PC-3 (cell line): ENCODE results near the gene KCNH4. TPM values are rescaled to one million over a fixed set of nuclear protein-coding genes. Genes with fewer than 3 reads are reported as not detected.

Experiments
- ATAC-seq: fragments of 200-7000 bp; cut with Tn5 transposase; 2 replicates; pipeline ENCODE4 v1.9.1; 2020; ENCODE audit warnings: mild to moderate bottlenecking, moderate library complexity
- BruUV-seq: library from RNA; stranded (reverse); fragments of 400-500 nt; replicated peaks from 2 replicates; lab custom pipeline; 2021; lab: Mats Ljungman, UMichigan
- CTCF ChIA-PET: fragments of 300-600 bp; sonication (Branson Sonifier 250); formaldehyde crosslinking; loops from one replicate; lab custom pipeline; 2022; ENCODE audit warnings: antibody characterized with exemption; lab: Charles Lee
- POLR2A ChIA-PET: fragments of 300-600 bp; sonication (Branson Sonifier 250); formaldehyde crosslinking; loops from one replicate; lab custom pipeline; 2022; ENCODE audit warnings: antibody characterized with exemption; ENCODE audit not compliant: unreplicated experiment; lab: Charles Lee
- DNase-seq: peaks from one replicate; pipeline ENCODE4 v3.0.0-alpha.2; 2015
- H2AFZ ChIP-seq: fragments of 300-600 bp; sonication (generic); 2 replicates; pipeline ENCODE4 v1.6.0; 2016; ENCODE audit warnings: antibody characterized with exemption, low read length
- H3F3A ChIP-seq: fragments of 300-600 bp; sonication (generic); one replicate; pipeline ENCODE4 v1.6.0; 2017; ENCODE audit warnings: antibody characterized with exemption, low read length, control low read depth, mild to moderate bottlenecking; ENCODE audit not compliant: unreplicated experiment
- H3K27ac ChIP-seq: fragments of 300-600 bp; sonication (generic); 2 replicates; pipeline ENCODE4 v1.5.1; 2016; ENCODE audit warnings: mild to moderate bottlenecking, low read length
- H3K27me3 ChIP-seq: fragments of 300-600 bp; sonication (generic); 2 replicates; pipeline ENCODE4 v1.6.1; 2016; ENCODE audit warnings: low read length, mixed read lengths
- H3K36me3 ChIP-seq: fragments of 300-600 bp; sonication (generic); 2 replicates; pipeline ENCODE4 v1.6.1; 2016; ENCODE audit warnings: low read depth, mixed run types, low read length, mixed read lengths
- H3K4me1 ChIP-seq: fragments of 300-600 bp; sonication (generic); 2 replicates; pipeline ENCODE4 v1.5.1; 2016; ENCODE audit warnings: low read length; ENCODE audit not compliant: insufficient read depth
- H3K4me2 ChIP-seq: fragments of 300-600 bp; sonication (generic); 2 replicates; pipeline ENCODE4 v1.6.0; 2016; ENCODE audit warnings: low read length
- H3K4me3 ChIP-seq: fragments of 300-600 bp; sonication (generic); 2 replicates; pipeline ENCODE4 v1.5.1; 2016; ENCODE audit warnings: mild to moderate bottlenecking, low read length, mixed read lengths
- H3K79me2 ChIP-seq: fragments of 300-600 bp; sonication (generic); 2 replicates; pipeline ENCODE4 v1.6.1; 2017; ENCODE audit warnings: low read length, mixed read lengths
- H3K9ac ChIP-seq: fragments of 300-600 bp; sonication (generic); 2 replicates; pipeline ENCODE4 v1.6.0; 2016; ENCODE audit warnings: mild to moderate bottlenecking, low read length
- H3K9me2 ChIP-seq: fragments of 300-600 bp; sonication (generic); replicated peaks from 2 replicates; pipeline ENCODE4 v1.6.1; 2016; ENCODE audit warnings: mixed run types, low read length, mixed read lengths
- H3K9me3 ChIP-seq: fragments of 300-600 bp; sonication (generic); 2 replicates; pipeline ENCODE4 v1.6.1; 2016; ENCODE audit warnings: low read length, mixed read lengths
- H4K20me1 ChIP-seq: fragments of 300-600 bp; sonication (generic); 2 replicates; pipeline ENCODE4 v1.6.1; 2016; ENCODE audit warnings: low read length, mixed read lengths
- EZH2 ChIP-seq: fragments of 300-600 bp; sonication (generic); IDR thresholded peaks from one replicate; pipeline ENCODE4 v1.6.1; 2017; ENCODE audit warnings: antibody characterized with exemption, mild to moderate bottlenecking, low read length; ENCODE audit not compliant: unreplicated experiment
- EZH2phosphoT487 ChIP-seq: fragments of 300-600 bp; sonication (generic); IDR thresholded peaks from 2 replicates; pipeline ENCODE4 v1.6.1; 2018; ENCODE audit warnings: mild to moderate bottlenecking, antibody characterized with exemption, low read length, borderline replicate concordance
- intact Hi-C: fragments of 100-400 bp; cut with micrococcal nuclease; formaldehyde crosslinking; loops from 2 replicates; pipeline ENCODE4 v1.9.0; 2023
- total RNA-seq: library from RNA; depleted of rRNA; stranded (reverse); fragments of >200 nt; gene quantifications from 2 replicates; pipeline ENCODE4 v1.2.3, GENCODE V29; 2014
- TF ChIP-seq, protein P1 (sequence below): fragments of 300-600 bp; sonication (generic); conservative IDR thresholded peaks from 2 replicates; pipeline ENCODE4 v1.5.1; 2017; ENCODE audit warnings: antibody characterized with exemption, low read depth, mild to moderate bottlenecking, low read length

Gene KCNH4
- total RNA-seq, 1 experiment from 2014 or later, result not detected

DNA sequence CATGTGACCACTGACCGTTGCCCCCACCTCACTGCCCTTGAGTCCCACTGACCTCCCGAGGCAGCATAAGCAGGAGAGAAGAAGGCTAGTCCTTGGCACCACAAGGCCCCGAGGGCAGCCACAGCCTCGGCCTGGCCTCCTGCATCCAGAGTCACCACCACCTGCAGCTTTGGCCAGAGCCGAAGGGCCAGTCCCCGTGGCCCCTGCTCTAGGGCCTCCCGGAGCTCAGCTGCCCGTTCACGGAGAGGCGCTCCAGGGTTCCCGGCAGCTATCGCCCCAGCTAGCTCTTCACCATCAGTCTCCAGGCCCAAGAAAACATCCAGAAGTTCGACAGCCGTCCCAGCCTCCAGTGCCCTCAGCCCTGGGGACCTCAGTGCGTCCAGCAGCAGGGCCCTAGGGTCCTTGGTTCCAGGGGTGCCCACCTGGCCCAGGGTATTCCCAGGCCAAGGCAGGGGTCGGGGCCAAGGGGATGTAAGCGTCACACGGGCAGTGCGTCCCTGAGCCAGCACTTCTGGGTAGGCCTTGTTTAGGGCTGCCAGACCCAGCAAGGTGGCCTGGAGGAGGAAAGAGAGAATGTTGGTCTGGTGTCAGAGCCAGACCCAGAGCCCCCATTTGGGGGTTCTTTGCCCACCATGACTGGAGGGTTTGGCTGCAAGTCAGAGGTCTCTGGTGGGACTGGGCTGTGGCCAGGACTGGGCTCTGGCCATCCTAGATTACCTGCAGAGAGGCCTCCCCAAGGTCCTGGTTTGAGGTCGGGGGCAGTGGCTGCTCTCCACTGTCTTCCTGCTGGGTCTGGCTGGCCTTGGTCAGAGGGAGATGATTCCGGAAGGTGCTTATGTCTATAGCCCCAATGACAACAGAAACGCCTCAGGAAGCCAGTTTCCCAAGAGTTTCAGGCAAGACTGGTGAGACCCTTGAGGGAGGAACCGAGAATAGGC lies 11.5 kb upstream of the KCNH4 start:
- Histone ChIP-seq H2AFZ (no peak overlapping the region), H4K20me1 (no peaks in the 10 kb centered on the region), H3K27me3 (no peaks in the 10 kb centered on the region), H3K4me3 (no peak overlapping the region), H3K79me2 (no peaks in the 10 kb centered on the region), H3K9ac (no peak overlapping the region), H3K4me1 (no peaks in the 10 kb centered on the region), H3K9me2 (no peaks in the 10 kb centered on the region), H3K4me2 (no peak overlapping the region), H3K9me3 (no peaks in the 10 kb centered on the region), H3K36me3 (no peaks in the 10 kb centered on the region), H3K27ac (no peak overlapping the region), H3F3A (no peaks in the 10 kb centered on the region)
- ChIA-PET POLR2A (no interaction called here), CTCF (no interaction called here)
- DNase-seq (no peak), ATAC-seq (no peak)
- no TSS peak for BruUV-seq
- intact Hi-C loops, result no loop called here
- no peak for TF ChIP-seq EZH2phosphoT487
- no peak for TF ChIP-seq EZH2
- TF ChIP-seq, protein P1, sequence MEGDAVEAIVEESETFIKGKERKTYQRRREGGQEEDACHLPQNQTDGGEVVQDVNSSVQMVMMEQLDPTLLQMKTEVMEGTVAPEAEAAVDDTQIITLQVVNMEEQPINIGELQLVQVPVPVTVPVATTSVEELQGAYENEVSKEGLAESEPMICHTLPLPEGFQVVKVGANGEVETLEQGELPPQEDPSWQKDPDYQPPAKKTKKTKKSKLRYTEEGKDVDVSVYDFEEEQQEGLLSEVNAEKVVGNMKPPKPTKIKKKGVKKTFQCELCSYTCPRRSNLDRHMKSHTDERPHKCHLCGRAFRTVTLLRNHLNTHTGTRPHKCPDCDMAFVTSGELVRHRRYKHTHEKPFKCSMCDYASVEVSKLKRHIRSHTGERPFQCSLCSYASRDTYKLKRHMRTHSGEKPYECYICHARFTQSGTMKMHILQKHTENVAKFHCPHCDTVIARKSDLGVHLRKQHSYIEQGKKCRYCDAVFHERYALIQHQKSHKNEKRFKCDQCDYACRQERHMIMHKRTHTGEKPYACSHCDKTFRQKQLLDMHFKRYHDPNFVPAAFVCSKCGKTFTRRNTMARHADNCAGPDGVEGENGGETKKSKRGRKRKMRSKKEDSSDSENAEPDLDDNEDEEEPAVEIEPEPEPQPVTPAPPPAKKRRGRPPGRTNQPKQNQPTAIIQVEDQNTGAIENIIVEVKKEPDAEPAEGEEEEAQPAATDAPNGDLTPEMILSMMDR, result no peak

DNA sequence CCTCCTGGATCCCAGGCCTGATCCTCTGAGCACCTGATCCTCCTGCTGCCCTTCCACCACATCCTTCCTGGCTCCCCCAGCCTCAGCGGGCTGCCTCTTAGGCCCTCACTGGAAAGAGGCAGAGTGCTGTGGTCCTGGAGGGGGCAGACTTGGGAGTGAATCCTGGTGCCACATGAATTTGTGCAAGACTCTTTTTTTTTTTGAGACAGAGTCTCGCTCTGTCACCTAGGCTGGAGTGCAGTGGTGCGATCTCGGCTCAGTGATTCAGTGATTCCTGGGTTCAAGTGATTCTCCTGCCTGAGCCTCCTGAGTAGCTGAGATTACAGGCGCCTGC lies 10.3 kb upstream of the KCNH4 start:
- DNase-seq (no peak), ATAC-seq (no peak)
- intact Hi-C loops, result no loop called here
- no peak overlapping the region for H3K9ac ChIP-seq
- H4K20me1 ChIP-seq, result no peaks in the 10 kb centered on the region
- no peaks in the 10 kb centered on the region for H3K36me3 ChIP-seq
- H3K9me3 ChIP-seq, result no peaks in the 10 kb centered on the region
- H3K27me3 ChIP-seq, result no peaks in the 10 kb centered on the region
- no peak for TF ChIP-seq EZH2phosphoT487
- TF ChIP-seq, protein P1, result no peak
- no peaks in the 10 kb centered on the region for H3K79me2 ChIP-seq
- H2AFZ ChIP-seq, result no peak overlapping the region
- no TSS peak for BruUV-seq
- H3K4me3 ChIP-seq, result no peak overlapping the region
- H3K4me1 ChIP-seq, result no peaks in the 10 kb centered on the region
- POLR2A ChIA-PET, result no interaction called here
- no peak overlapping the region for H3K27ac ChIP-seq
- CTCF ChIA-PET, result no interaction called here
- H3F3A ChIP-seq, result no peaks in the 10 kb centered on the region
- H3K9me2 ChIP-seq, result no peaks in the 10 kb centered on the region
- H3K4me2 ChIP-seq, result no peak overlapping the region
